Colonic mucosa (tissue), 4 donors: Measurements from ENCODE around the gene NEURL1. TPM values are rescaled to one million over a fixed set of nuclear protein-coding genes. Genes with fewer than 3 reads are reported as not detected.

ENCODE experiments used
- DNase-seq: peaks from one replicate; pipeline ENCODE4 v3.0.0-alpha.2; 2020
- H3K27ac ChIP-seq: fragments of 200-600 bp; one replicate; pipeline ENCODE4 v1.8.0; 2021
- H3K27me3 ChIP-seq: fragments of 200-600 bp; one replicate; pipeline ENCODE4 v1.8.0; 2021
- H3K36me3 ChIP-seq: fragments of 200-600 bp; one replicate; pipeline ENCODE4 v1.8.0; 2021
- H3K4me1 ChIP-seq: fragments of 200-600 bp; one replicate; pipeline ENCODE4 v1.8.0; 2021; ENCODE audit warnings: mild to moderate bottlenecking
- H3K4me3 ChIP-seq: fragments of 200-600 bp; one replicate; pipeline ENCODE4 v1.8.0; 2021
- H3K9ac ChIP-seq, 2 donors: one replicate each; pipeline ENCODE4 v1.7.0; 2013; ENCODE audit warnings: control low read depth in 2 of 2, low read depth in 2 of 2, low read length in 2 of 2
- H3K9me3 ChIP-seq: fragments of 200-600 bp; one replicate; pipeline ENCODE4 v1.8.0; 2021
- intact Hi-C: fragments of 100-400 bp; cut with DNase I; formaldehyde crosslinking; loops from one replicate; pipeline ENCODE4 v1.14.1; 2022
- total RNA-seq, 2 donors: library from RNA; stranded (reverse); fragmentation: NEBNext Ultra II Directional in 1 of 2; extraction: Animal tissue kit (Norgen Biotek cat#: 25700) in 1 of 2; gene quantifications; one replicate each; pipeline ENCODE4 v1.2.1, GENCODE V29; 2021
- TF ChIP-seq, protein P1 (sequence below): fragments of 200-600 bp; IDR thresholded peaks from one replicate; pipeline ENCODE4 v1.8.0; 2022; ENCODE audit warnings: antibody characterized with exemption, mild to moderate bottlenecking
- donor health status: healthy.
- donor health status: DM: no; HTN: no; CAD: no.
- donor health status: DM: no; HTN: no; CAD: no.

The NEURL1 gene
- total RNA-seq, 2 donors from 2014 or later, result 40.2 to 46.1 TPM

DNA sequence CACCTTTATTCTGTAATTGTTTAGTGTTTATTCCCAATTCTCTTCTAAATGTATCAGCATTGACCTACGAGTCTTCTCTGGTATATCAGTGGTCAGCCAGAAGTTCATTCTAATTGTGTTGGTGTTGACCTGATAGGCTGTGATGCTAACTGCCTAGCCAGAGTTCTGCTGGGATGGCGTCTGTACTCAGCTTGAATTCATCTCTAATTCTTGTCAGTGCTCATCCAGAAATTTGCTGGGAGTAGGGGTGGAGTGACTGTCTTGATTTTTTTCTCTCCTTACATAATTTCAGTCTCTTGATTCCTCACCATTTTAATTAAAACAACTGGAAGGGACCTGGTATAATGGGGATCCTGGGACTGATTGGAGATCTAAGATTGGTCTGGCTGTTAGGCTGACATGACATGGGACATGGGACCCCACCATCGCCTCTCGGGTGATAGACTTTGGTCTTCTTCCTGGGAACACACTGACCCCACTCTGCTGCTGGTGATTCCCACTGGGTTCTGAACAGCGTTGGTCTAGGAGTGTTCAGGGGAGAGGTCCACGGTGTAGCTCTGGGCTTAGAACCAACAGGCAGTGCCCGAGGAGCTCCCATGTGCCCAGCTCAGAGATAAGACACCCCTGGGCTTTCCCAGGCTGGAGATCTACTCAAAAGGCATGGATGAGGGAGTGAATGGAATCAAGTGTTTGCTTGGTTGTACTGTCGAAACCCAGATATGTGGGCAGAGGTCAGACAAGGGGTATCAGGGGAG is 3.8 kb downstream of the NEURL1 start:
- Histone ChIP-seq H3K36me3 (no peaks in the 10 kb centered on the region), H3K4me3 (no peak overlapping the region), H3K27me3 (peaks cover 29% of the 10 kb centered on the region), H3K9ac (no peak overlapping the region), H3K4me1 (no peaks in the 10 kb centered on the region), H3K9me3 (no peaks in the 10 kb centered on the region), H3K27ac (no peak overlapping the region)
- DNase-seq, result no peak
- TF ChIP-seq, protein P1, sequence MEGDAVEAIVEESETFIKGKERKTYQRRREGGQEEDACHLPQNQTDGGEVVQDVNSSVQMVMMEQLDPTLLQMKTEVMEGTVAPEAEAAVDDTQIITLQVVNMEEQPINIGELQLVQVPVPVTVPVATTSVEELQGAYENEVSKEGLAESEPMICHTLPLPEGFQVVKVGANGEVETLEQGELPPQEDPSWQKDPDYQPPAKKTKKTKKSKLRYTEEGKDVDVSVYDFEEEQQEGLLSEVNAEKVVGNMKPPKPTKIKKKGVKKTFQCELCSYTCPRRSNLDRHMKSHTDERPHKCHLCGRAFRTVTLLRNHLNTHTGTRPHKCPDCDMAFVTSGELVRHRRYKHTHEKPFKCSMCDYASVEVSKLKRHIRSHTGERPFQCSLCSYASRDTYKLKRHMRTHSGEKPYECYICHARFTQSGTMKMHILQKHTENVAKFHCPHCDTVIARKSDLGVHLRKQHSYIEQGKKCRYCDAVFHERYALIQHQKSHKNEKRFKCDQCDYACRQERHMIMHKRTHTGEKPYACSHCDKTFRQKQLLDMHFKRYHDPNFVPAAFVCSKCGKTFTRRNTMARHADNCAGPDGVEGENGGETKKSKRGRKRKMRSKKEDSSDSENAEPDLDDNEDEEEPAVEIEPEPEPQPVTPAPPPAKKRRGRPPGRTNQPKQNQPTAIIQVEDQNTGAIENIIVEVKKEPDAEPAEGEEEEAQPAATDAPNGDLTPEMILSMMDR, result no peak
- intact Hi-C loops, result no loop called here

DNA sequence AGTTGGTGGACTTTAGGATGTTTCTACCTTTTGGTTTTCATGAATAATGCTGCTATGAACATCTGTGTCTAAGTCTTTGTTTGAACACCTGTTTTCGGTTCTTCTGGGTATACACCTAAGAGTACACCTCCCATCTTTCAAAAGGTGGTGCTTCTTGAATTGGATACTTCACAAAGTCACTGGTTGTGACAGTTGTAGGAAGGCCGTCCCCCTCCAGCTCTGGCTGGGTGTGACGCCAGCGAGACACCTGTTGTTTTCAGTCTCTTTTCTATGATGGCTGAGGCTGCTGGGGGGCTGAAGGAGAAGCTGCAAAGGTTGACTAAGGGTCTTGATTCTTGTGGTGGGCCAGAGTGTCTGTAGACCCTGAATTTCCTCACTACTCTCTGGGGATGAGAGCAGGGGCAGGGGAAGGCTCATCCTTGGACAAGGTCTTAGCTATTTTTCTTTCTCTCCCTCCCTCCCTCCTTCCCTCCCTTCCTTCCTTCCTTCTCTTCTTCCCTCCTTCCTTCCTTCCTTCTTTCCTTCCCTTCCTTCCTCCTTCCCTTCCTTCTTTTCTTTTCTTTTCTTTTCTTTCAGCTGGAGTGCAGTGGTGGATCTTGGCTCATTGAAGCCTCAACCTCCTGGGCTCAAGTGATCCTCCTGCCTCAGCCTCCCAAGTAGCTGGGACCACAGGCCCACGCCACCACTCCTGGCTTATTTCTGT is 5.6 kb downstream of the NEURL1 start:
- DNase-seq, result no peak
- Histone ChIP-seq H3K27ac (no peak overlapping the region), H3K9ac (no peak overlapping the region), H3K27me3 (peaks cover 13% of the 10 kb centered on the region), H3K4me1 (no peaks in the 10 kb centered on the region), H3K4me3 (no peak overlapping the region), H3K9me3 (no peaks in the 10 kb centered on the region), H3K36me3 (no peaks in the 10 kb centered on the region)
- TF ChIP-seq, protein P1, result no peak
- intact Hi-C loops, result no loop called here

DNA sequence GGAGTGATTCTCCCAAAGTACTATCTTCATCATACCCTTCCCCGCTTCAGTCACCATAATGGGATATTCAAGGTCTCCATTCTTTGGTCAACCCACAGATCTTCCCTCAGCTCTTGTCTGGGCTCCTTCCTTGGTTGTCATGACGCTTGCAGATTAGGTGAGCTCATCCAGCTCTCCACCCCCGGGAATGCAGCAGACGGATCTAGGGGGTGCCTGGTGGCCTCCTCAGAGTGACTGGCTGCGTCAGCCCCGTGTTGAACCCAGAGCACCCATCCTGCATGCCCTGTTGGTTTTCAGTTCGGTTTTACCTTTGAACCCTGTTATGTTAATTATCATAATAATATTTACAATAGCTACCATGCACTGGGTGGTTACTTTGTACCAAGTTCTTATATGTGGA is 6.4 kb downstream of the NEURL1 start:
- H3K27ac ChIP-seq, result no peak overlapping the region
- H3K27me3 ChIP-seq, result peaks cover 5% of the 10 kb centered on the region
- intact Hi-C loops, result no loop called here
- TF ChIP-seq, protein P1, result no peak
- no peaks in the 10 kb centered on the region for H3K36me3 ChIP-seq
- no peak overlapping the region for H3K4me3 ChIP-seq
- H3K9me3 ChIP-seq, result no peaks in the 10 kb centered on the region
- H3K9ac ChIP-seq, result no peak overlapping the region
- DNase-seq, result no peak
- H3K4me1 ChIP-seq, result no peaks in the 10 kb centered on the region

DNA sequence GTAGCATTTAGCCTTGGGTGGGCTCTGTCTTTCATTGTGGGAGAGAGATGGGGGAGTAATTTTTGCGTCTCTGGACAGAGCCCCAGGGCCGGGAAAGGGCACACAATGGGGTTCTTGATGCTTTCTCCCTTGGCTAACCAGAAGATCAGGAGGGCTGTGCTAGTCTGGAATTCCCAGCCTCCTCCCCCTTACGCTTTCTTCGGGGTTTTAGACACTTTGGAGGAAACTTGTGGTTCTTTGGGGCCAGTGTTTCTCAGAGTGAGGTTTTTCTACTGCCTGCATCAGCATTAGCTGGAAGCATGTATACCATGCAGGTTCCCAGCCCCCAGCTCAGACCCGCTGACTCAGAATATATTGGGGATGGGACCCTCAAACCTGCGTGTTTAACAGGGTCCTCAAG is 7.0 kb downstream of the NEURL1 start:
- Histone ChIP-seq H3K4me1 (no peaks in the 10 kb centered on the region), H3K27me3 (no peaks in the 10 kb centered on the region), H3K4me3 (no peak overlapping the region), H3K36me3 (no peaks in the 10 kb centered on the region), H3K9ac (no peak overlapping the region), H3K9me3 (no peaks in the 10 kb centered on the region), H3K27ac (no peak overlapping the region)
- no peak for DNase-seq
- intact Hi-C loops, result no loop called here
- TF ChIP-seq, protein P1, result no peak

DNA sequence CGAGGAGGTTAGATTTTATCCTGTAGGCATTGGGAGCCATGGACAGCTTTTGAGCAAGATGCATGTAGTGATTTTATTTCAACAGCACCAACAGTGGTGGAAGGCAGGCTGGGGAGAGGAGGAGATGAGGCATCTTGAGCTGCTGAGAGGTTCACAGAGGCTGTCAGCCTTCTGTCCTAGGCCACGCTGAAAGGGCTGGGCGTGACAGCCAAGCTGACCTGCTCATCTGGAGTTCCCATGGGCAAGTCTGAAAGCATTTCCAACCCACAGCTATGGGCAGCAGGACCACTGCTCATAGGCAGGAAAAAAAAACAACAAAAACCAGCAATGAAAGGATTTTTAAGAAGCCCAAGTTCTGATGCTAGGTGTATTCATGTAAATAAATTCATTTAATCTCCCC is 7.7 kb downstream of the NEURL1 start:
- Histone ChIP-seq H3K9ac (no peak overlapping the region), H3K4me1 (no peaks in the 10 kb centered on the region), H3K4me3 (no peak overlapping the region), H3K36me3 (no peaks in the 10 kb centered on the region), H3K27ac (no peak overlapping the region), H3K9me3 (no peaks in the 10 kb centered on the region), H3K27me3 (no peaks in the 10 kb centered on the region)
- TF ChIP-seq, protein P1, result no peak
- DNase-seq, result no peak
- intact Hi-C loops, result no loop called here
